Caco-2 (cell line): ENCODE results near the gene TBXA2R. TPM values are rescaled to one million over a fixed set of nuclear protein-coding genes. Genes with fewer than 3 reads are reported as not detected.

Experiments used
- BruUV-seq: library from RNA; stranded (reverse); fragments of 400-500 nt; replicated peaks from 2 replicates; lab custom pipeline; 2021; lab: Mats Ljungman, UMichigan
- CTCF ChIA-PET: fragments of 300-600 bp; sonication (Branson Sonifier 250); formaldehyde crosslinking; loops from one replicate; lab custom pipeline; 2022; ENCODE audit warnings: antibody characterized with exemption; lab: Charles Lee
- POLR2A ChIA-PET: fragments of 300-600 bp; sonication (Branson Sonifier 250); formaldehyde crosslinking; loops from one replicate; lab custom pipeline; 2022; ENCODE audit warnings: antibody characterized with exemption; lab: Charles Lee
- DNase-seq, 2 experiments: peaks; one replicate each; pipeline versions ENCODE4 v3.0.0 to v3.0.0-alpha.2; 2020 to 2022
- H3K27me3 ChIP-seq: replicated peaks from 2 replicates; pipeline ENCODE4 v1.6.0; 2011; ENCODE audit warnings: low read length; ENCODE audit not compliant: control insufficient read depth, insufficient read depth
- H3K36me3 ChIP-seq: 2 replicates; pipeline ENCODE4 v1.5.1; 2011; ENCODE audit warnings: low read length; ENCODE audit not compliant: control insufficient read depth, insufficient read depth
- H3K4me1 ChIP-seq: fragments of 250-450 bp; sonication (Bioruptor Pico); 2 replicates; pipeline ENCODE4 v1.5.1; 2020; ENCODE audit warnings: mild to moderate bottlenecking
- H3K4me3 ChIP-seq: 2 replicates; pipeline ENCODE4 v1.5.1; 2011; ENCODE audit warnings: low read depth, mild to moderate bottlenecking, control low read depth, low read length
- H3K9me3 ChIP-seq: fragments of 250-450 bp; sonication (Bioruptor Pico); 2 replicates; pipeline ENCODE4 v1.5.1; 2020; ENCODE audit warnings: mild to moderate bottlenecking, moderate library complexity
- H3K27ac Mint-ChIP-seq: one replicate; pipeline ENCODE4 v1.8.0; 2022; ENCODE audit warnings: mixed read lengths; ENCODE audit not compliant: unreplicated experiment
- H3K27me3 Mint-ChIP-seq: one replicate; pipeline ENCODE4 v1.8.0; 2022; ENCODE audit warnings: mixed read lengths; ENCODE audit not compliant: insufficient read depth, unreplicated experiment
- H3K36me3 Mint-ChIP-seq: one replicate; pipeline ENCODE4 v1.8.0; 2022; ENCODE audit warnings: mild to moderate bottlenecking, mixed read lengths; ENCODE audit not compliant: insufficient read depth, unreplicated experiment
- H3K4me1 Mint-ChIP-seq: one replicate; pipeline ENCODE4 v1.8.0; 2022; ENCODE audit warnings: low read depth, mixed read lengths; ENCODE audit not compliant: unreplicated experiment
- H3K4me3 Mint-ChIP-seq: one replicate; pipeline ENCODE4 v1.8.0; 2022; ENCODE audit warnings: mild to moderate bottlenecking, moderate library complexity, mixed read lengths; ENCODE audit not compliant: unreplicated experiment
- H3K9me3 Mint-ChIP-seq: one replicate; pipeline ENCODE4 v1.8.0; 2022; ENCODE audit warnings: mixed read lengths; ENCODE audit not compliant: unreplicated experiment
- CTCF ChIP-seq, 2 experiments: fragments of 200-600 bp in 1 of 2; IDR thresholded peaks; 1 replicate in 1 of 2; 2 replicates in 1 of 2; pipeline versions ENCODE4 v1.5.1 to v1.8.0; 2011 to 2022; ENCODE audit warnings: antibody characterized with exemption in 1 of 2, control low read depth in 1 of 2, inconsistent platforms in 1 of 2, low read depth in 1 of 2, low read length in 1 of 2, mild to moderate bottlenecking in 1 of 2, moderate library complexity in 1 of 2; ENCODE audit not compliant: insufficient read depth in 1 of 2, severe bottlenecking in 1 of 2, unreplicated experiment in 1 of 2
- intact Hi-C: fragments of 100-400 bp; cut with micrococcal nuclease; formaldehyde crosslinking; loops from one replicate; pipeline ENCODE4 v1.10.0; 2022; ENCODE audit not compliant: unreplicated experiment
- total RNA-seq: library from RNA; stranded (reverse); gene quantifications from 2 replicates; pipeline ENCODE4 v1.2.3, GENCODE V29; 2022

The TBXA2R gene
- total RNA-seq, 1 experiment from 2014 or later: 0.11 TPM

DNA sequence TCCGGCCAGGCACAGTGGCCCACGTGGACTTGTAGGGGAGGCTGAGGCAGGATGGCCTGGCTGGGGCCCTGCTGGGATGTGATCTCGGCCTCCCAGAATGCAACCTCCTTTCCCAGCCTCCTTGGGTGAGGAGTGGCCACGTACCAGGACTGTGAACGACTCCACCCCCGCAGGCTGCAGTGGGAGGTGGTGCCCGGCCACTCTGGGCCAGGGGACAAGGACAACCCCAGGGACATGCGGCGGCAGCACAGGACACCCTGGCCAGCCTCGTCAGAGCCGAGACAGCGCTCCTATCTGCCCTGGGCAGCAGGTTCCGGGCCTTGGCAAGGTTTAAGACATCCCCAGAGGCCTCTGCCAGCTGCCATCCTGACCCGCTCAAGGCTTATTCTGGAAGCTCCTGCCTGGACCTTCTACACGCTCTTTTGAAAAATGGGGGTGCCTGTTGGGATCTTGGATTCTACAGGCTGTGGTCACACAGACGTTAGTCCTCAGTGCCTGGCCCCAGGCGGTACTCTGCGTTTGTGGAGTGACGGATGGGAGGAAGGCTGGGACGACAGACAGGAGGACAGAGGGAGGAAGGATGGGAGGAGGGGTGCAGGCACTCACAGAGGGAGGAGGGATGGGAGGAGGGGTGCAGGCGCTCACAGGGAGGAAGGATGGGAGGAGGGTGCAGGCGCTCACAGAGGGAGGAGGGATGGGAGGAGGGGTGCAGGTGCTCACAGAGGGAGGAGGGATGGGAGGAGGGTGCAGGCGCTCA, 39.8 kb upstream of the TBXA2R start:
- Mint-ChIP-seq H3K9me3 (no peaks in the 10 kb centered on the region), H3K27ac (no peak overlapping the region), H3K27me3 (no peaks in the 10 kb centered on the region), H3K36me3 (peaks cover 12% of the 10 kb centered on the region), H3K4me3 (no peak overlapping the region), H3K4me1 (no peaks in the 10 kb centered on the region)
- no TSS peak for BruUV-seq
- no peak for TF ChIP-seq CTCF (IDR thresholded peaks at IDR 0.05; ENCODE audit: insufficient read depth in 1 of 2, low read depth in 1 of 2, low read length in 1 of 2, severe bottlenecking in 1 of 2, unreplicated experiment in 1 of 2)
- intact Hi-C loops: no loop called here
- H3K9me3 ChIP-seq: no peaks in the 10 kb centered on the region
- no peaks in the 10 kb centered on the region for H3K36me3 ChIP-seq
- H3K4me3 ChIP-seq: no peak overlapping the region
- no peaks in the 10 kb centered on the region for H3K27me3 ChIP-seq
- POLR2A ChIA-PET: no interaction called here
- CTCF ChIA-PET: no interaction called here
- no peaks in the 10 kb centered on the region for H3K4me1 ChIP-seq
- DNase-seq: no peak

- H3K4me3 Mint-ChIP-seq: no peak overlapping the region
- no peaks in the 10 kb centered on the region for H3K4me1 Mint-ChIP-seq
- Histone ChIP-seq H3K36me3 (no peaks in the 10 kb centered on the region), H3K4me3 (no peak overlapping the region), H3K9me3 (no peaks in the 10 kb centered on the region), H3K4me1 (no peaks in the 10 kb centered on the region), H3K27me3 (no peaks in the 10 kb centered on the region)
- intact Hi-C loops: no loop called here
- H3K27ac Mint-ChIP-seq: no peak overlapping the region
- DNase-seq: no peak
- no TSS peak for BruUV-seq
- ChIA-PET CTCF (no interaction called here), POLR2A (no interaction called here)
- no peaks in the 10 kb centered on the region for H3K9me3 Mint-ChIP-seq
- no peak for TF ChIP-seq CTCF (IDR thresholded peaks at IDR 0.05; ENCODE audit: insufficient read depth in 1 of 2, low read depth in 1 of 2, low read length in 1 of 2, severe bottlenecking in 1 of 2, unreplicated experiment in 1 of 2)
- H3K36me3 Mint-ChIP-seq: peaks cover 11% of the 10 kb centered on the region
- H3K27me3 Mint-ChIP-seq: no peaks in the 10 kb centered on the region
Measured at GRCh38 chr19:3645726-3646125, 39.1 kb upstream of the TBXA2R start.

- Mint-ChIP-seq H3K27me3 (no peaks in the 10 kb centered on the region), H3K27ac (no peak overlapping the region), H3K4me1 (no peaks in the 10 kb centered on the region), H3K4me3 (no peak overlapping the region), H3K36me3 (peaks cover 7% of the 10 kb centered on the region), H3K9me3 (no peaks in the 10 kb centered on the region)
- no peak overlapping the region for H3K4me3 ChIP-seq
- no peaks in the 10 kb centered on the region for H3K9me3 ChIP-seq
- no peak for TF ChIP-seq CTCF (IDR thresholded peaks at IDR 0.05; ENCODE audit: insufficient read depth in 1 of 2, low read depth in 1 of 2, low read length in 1 of 2, severe bottlenecking in 1 of 2, unreplicated experiment in 1 of 2)
- H3K36me3 ChIP-seq: no peaks in the 10 kb centered on the region
- no peaks in the 10 kb centered on the region for H3K27me3 ChIP-seq
- CTCF ChIA-PET: no interaction called here
- POLR2A ChIA-PET: no interaction called here
- H3K4me1 ChIP-seq: no peaks in the 10 kb centered on the region
- no TSS peak for BruUV-seq
- no peak for DNase-seq
- intact Hi-C loops: no loop called here
Measured at GRCh38 chr19:3645067-3645396, 38.4 kb upstream of the TBXA2R start.
